ENCODE results near the gene TEAD4. TPM values are rescaled to one million over a fixed set of nuclear protein-coding genes. Genes with fewer than 3 reads are reported as not detected.

TEAD4 gene
- total RNA-seq, 1 donor: not detected

- H3K4me1 ChIP-seq (ENCODE audit: insufficient read depth, low read length): peaks cover 12% of the 10 kb centered on the region
- no peak overlapping the region for H3K4me3 ChIP-seq (ENCODE audit: low read length)
- H3K9me3 ChIP-seq (ENCODE audit: low read depth, low read length): no peaks in the 10 kb centered on the region
- H3K27me3 ChIP-seq (ENCODE audit: insufficient read depth, low read length): peaks cover 21% of the 10 kb centered on the region
Measured at GRCh38 chr12:3078086-3078820, 119.1 kb downstream of the TEAD4 start.

GRCh38 chr12:3081091-3081490, 121.9 kb downstream of the TEAD4 start:
- peaks cover 12% of the 10 kb centered on the region for H3K4me1 ChIP-seq (ENCODE audit: insufficient read depth, low read length)
- H3K9me3 ChIP-seq (ENCODE audit: low read depth, low read length): no peaks in the 10 kb centered on the region
- H3K4me3 ChIP-seq (ENCODE audit: low read length): no peak overlapping the region

GRCh38 chr12:3081886-3082285, 122.7 kb downstream of the TEAD4 start:
- Histone ChIP-seq H3K4me3 (ENCODE audit: low read length) (no peak overlapping the region), H3K4me1 (ENCODE audit: insufficient read depth, low read length) (peaks cover 5% of the 10 kb centered on the region), H3K27me3 (ENCODE audit: insufficient read depth, low read length) (peaks cover 11% of the 10 kb centered on the region), H3K9me3 (ENCODE audit: low read depth, low read length) (no peaks in the 10 kb centered on the region)

More at GRCh38 chr12:3081091-3081490, 121.9 kb downstream of the TEAD4 start:
- peaks cover 11% of the 10 kb centered on the region for H3K27me3 ChIP-seq (ENCODE audit: insufficient read depth, low read length)

- no peaks in the 10 kb centered on the region for H3K4me1 ChIP-seq (ENCODE audit: insufficient read depth, low read length)
Measured at GRCh38 chr12:3083241-3083920, 124.2 kb downstream of the TEAD4 start.

GRCh38 chr12:3083921-3084347, 124.7 kb downstream of the TEAD4 start:
- H3K9me3 ChIP-seq (ENCODE audit: low read depth, low read length): no peaks in the 10 kb centered on the region
- H3K4me3 ChIP-seq (ENCODE audit: low read length): no peak overlapping the region
- H3K4me1 ChIP-seq (ENCODE audit: insufficient read depth, low read length): no peaks in the 10 kb centered on the region
- H3K27me3 ChIP-seq (ENCODE audit: insufficient read depth, low read length): no peaks in the 10 kb centered on the region

More at GRCh38 chr12:3083241-3083920, 124.2 kb downstream of the TEAD4 start:
- Histone ChIP-seq H3K27me3 (ENCODE audit: insufficient read depth, low read length) (peaks cover 2% of the 10 kb centered on the region), H3K4me3 (ENCODE audit: low read length) (no peak overlapping the region), H3K9me3 (ENCODE audit: low read depth, low read length) (no peaks in the 10 kb centered on the region)

- no peaks in the 10 kb centered on the region for H3K27me3 ChIP-seq (ENCODE audit: insufficient read depth, low read length)
- no peaks in the 10 kb centered on the region for H3K4me1 ChIP-seq (ENCODE audit: insufficient read depth, low read length)
- no peaks in the 10 kb centered on the region for H3K9me3 ChIP-seq (ENCODE audit: low read depth, low read length)
- no peak overlapping the region for H3K4me3 ChIP-seq (ENCODE audit: low read length)
Measured at GRCh38 chr12:3084742-3085141, 125.5 kb downstream of the TEAD4 start.

- no peaks in the 10 kb centered on the region for H3K4me1 ChIP-seq (ENCODE audit: insufficient read depth, low read length)
- no peaks in the 10 kb centered on the region for H3K27me3 ChIP-seq (ENCODE audit: insufficient read depth, low read length)
- no peak overlapping the region for H3K4me3 ChIP-seq (ENCODE audit: low read length)
- H3K9me3 ChIP-seq (ENCODE audit: low read depth, low read length): no peaks in the 10 kb centered on the region
Measured at GRCh38 chr12:3085341-3086139, 126.3 kb downstream of the TEAD4 start.

GRCh38 chr12:3086211-3086610, 127.0 kb downstream of the TEAD4 start:
- Histone ChIP-seq H3K4me1 (ENCODE audit: insufficient read depth, low read length) (no peaks in the 10 kb centered on the region), H3K4me3 (ENCODE audit: low read length) (no peak overlapping the region), H3K27me3 (ENCODE audit: insufficient read depth, low read length) (no peaks in the 10 kb centered on the region), H3K9me3 (ENCODE audit: low read depth, low read length) (no peaks in the 10 kb centered on the region)

- H3K27me3 ChIP-seq (ENCODE audit: insufficient read depth, low read length): no peaks in the 10 kb centered on the region
- H3K4me3 ChIP-seq (ENCODE audit: low read length): no peak overlapping the region
- no peaks in the 10 kb centered on the region for H3K9me3 ChIP-seq (ENCODE audit: low read depth, low read length)
- H3K4me1 ChIP-seq (ENCODE audit: insufficient read depth, low read length): no peaks in the 10 kb centered on the region
Measured at GRCh38 chr12:3086729-3087323, 127.6 kb downstream of the TEAD4 start.

- no peaks in the 10 kb centered on the region for H3K4me1 ChIP-seq (ENCODE audit: insufficient read depth, low read length)
- no peaks in the 10 kb centered on the region for H3K27me3 ChIP-seq (ENCODE audit: insufficient read depth, low read length)
- no peaks in the 10 kb centered on the region for H3K9me3 ChIP-seq (ENCODE audit: low read depth, low read length)
- H3K4me3 ChIP-seq (ENCODE audit: low read length): no peak overlapping the region
Measured at GRCh38 chr12:3087758-3088650, 128.8 kb downstream of the TEAD4 start.

GRCh38 chr12:3089588-3089987, 130.4 kb downstream of the TEAD4 start:
- no peaks in the 10 kb centered on the region for H3K4me1 ChIP-seq (ENCODE audit: insufficient read depth, low read length)
- no peak overlapping the region for H3K4me3 ChIP-seq (ENCODE audit: low read length)
- no peaks in the 10 kb centered on the region for H3K9me3 ChIP-seq (ENCODE audit: low read depth, low read length)
- no peaks in the 10 kb centered on the region for H3K27me3 ChIP-seq (ENCODE audit: insufficient read depth, low read length)

Data from mononuclear cell (primary cell).